ENCODE results near the gene KCNH1.

DNA sequence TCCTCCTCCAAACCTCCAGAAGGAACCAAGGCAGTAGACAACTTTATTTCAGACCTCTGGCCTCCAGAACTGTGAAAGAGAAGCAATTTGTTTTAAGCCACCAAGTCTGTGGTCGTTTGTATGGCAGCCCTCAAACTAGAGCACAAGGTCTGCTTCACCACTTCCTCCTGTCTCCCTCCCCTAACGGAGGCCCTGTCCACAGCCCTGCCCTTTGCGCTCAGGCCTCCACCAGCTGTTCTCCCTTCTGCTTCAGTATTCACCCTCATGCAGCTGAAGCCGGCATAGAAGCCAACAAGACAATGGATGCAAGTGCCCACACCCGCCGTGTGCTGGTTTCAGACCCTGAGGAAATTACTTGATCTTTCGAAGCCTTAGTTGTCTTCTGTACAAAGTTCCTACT lies 441.2 kb downstream of the KCNH1 start:
- TF ChIP-seq POLR2A (IDR thresholded peaks at IDR 0.05): no peak
- TF ChIP-seq, protein P1, sequence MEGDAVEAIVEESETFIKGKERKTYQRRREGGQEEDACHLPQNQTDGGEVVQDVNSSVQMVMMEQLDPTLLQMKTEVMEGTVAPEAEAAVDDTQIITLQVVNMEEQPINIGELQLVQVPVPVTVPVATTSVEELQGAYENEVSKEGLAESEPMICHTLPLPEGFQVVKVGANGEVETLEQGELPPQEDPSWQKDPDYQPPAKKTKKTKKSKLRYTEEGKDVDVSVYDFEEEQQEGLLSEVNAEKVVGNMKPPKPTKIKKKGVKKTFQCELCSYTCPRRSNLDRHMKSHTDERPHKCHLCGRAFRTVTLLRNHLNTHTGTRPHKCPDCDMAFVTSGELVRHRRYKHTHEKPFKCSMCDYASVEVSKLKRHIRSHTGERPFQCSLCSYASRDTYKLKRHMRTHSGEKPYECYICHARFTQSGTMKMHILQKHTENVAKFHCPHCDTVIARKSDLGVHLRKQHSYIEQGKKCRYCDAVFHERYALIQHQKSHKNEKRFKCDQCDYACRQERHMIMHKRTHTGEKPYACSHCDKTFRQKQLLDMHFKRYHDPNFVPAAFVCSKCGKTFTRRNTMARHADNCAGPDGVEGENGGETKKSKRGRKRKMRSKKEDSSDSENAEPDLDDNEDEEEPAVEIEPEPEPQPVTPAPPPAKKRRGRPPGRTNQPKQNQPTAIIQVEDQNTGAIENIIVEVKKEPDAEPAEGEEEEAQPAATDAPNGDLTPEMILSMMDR (IDR thresholded peaks at IDR 0.05): no peak
- TF ChIP-seq EP300 (IDR thresholded peaks at IDR 0.05): no peak
